OCI-LY1 (cell line): ENCODE results near the gene KRTAP10-5.

ENCODE experiments used
- EZH2 ChIP-seq: fragments of 200-600 bp; sonication (generic), shearing (Covaris generic); IDR thresholded peaks from 2 replicates; pipeline ENCODE4 v1.8.0; 2017; ENCODE audit warnings: borderline replicate concordance, mixed run types, mild to moderate bottlenecking, antibody characterized with exemption, low read length, moderate library complexity, mixed read lengths
- TF ChIP-seq, protein P1 (sequence below): fragments of 200-600 bp; sonication (generic), shearing (Covaris generic); IDR thresholded peaks from 2 replicates; pipeline ENCODE4 v1.5.1; 2017; ENCODE audit warnings: mild to moderate bottlenecking, antibody characterized with exemption, low read length, moderate library complexity, mixed read lengths

DNA sequence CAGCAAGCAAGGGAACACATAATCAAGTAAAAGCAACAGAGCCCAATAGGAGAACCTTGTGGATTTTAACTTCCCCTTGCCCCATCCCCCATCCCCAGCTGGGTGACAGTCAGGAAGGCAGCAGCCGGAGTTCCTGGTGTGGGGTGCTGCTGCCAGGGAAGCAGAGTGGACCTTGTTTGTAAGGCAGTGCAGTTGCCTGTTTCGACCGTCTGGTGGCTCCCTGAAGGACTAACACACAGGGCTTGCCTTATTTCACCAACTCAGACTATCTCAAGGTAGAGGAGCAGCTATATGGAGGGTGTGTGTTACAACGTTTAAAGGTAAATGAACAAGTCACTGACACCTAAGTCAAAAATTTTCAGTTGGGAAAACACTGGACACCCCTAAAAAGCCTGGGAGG is 38.1 kb upstream of the KRTAP10-5 start:
- TF ChIP-seq, protein P1, sequence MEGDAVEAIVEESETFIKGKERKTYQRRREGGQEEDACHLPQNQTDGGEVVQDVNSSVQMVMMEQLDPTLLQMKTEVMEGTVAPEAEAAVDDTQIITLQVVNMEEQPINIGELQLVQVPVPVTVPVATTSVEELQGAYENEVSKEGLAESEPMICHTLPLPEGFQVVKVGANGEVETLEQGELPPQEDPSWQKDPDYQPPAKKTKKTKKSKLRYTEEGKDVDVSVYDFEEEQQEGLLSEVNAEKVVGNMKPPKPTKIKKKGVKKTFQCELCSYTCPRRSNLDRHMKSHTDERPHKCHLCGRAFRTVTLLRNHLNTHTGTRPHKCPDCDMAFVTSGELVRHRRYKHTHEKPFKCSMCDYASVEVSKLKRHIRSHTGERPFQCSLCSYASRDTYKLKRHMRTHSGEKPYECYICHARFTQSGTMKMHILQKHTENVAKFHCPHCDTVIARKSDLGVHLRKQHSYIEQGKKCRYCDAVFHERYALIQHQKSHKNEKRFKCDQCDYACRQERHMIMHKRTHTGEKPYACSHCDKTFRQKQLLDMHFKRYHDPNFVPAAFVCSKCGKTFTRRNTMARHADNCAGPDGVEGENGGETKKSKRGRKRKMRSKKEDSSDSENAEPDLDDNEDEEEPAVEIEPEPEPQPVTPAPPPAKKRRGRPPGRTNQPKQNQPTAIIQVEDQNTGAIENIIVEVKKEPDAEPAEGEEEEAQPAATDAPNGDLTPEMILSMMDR = peak; percentile 32; the same call in 1 of the 2 replicates
- TF ChIP-seq EZH2 = no peak
